PC-9 (cell line): ENCODE measurements around the gene DPP7.

Source experiments
- CTCF ChIP-seq: fragments of 200-600 bp; sonication (generic); conservative IDR thresholded peaks from 2 replicates; pipeline ENCODE4 v1.6.1; 2017; ENCODE audit warnings: mixed run types, antibody characterized with exemption, mild to moderate bottlenecking, moderate library complexity
- EZH2 ChIP-seq: fragments of 200-600 bp; sonication (generic); IDR thresholded peaks from 2 replicates; pipeline ENCODE4 v1.8.0; 2017; ENCODE audit warnings: antibody characterized with exemption, low read depth

DNA sequence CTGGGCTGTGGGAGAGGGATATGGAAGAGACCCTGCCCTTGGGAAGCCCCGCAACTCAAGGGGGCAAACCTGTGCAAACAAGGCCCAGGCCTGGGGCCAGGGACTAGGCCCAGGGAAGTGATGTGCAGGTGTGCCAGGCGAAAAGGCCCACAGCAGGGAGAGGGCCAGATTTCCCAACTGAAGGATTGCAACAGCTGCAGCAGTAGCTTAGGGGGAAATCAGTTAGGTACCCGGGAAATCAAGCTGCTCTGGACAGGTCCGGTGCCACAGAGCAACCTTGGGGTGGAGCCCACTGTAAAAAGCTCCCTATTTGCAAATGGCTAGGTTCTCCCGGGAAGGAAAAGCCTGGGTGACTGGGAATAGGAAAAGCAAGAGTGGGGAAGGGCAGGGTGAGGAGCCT lies 34.8 kb upstream of the DPP7 start:
- TF ChIP-seq EZH2 (no peak), CTCF (no peak)
